HCT116 (cell line): ENCODE measurements around the gene LSM7. TPM values are rescaled to one million over a fixed set of nuclear protein-coding genes. Genes with fewer than 3 reads are reported as not detected.

Experiments used
- CEBPB ChIP-seq: IDR thresholded peaks from 2 replicates; pipeline ENCODE4 v1.6.1; 2012; ENCODE audit warnings: low read depth
- EGR1 ChIP-seq: IDR thresholded peaks from 2 replicates; pipeline ENCODE4 v1.6.1; 2012; ENCODE audit warnings: low read depth
- ELF1 ChIP-seq: IDR thresholded peaks from 2 replicates; pipeline ENCODE4 v1.6.1; 2012; ENCODE audit warnings: low read depth, borderline replicate concordance
- EZH2 ChIP-seq: fragments of 200-600 bp; sonication (generic); IDR thresholded peaks from 2 replicates; pipeline ENCODE4 v1.6.1; 2017; ENCODE audit warnings: antibody characterized with exemption, mixed run types
- EZH2phosphoT487 ChIP-seq: fragments of 200-600 bp; IDR thresholded peaks from 2 replicates; pipeline ENCODE4 v1.6.1; 2018; ENCODE audit warnings: antibody characterized with exemption, borderline replicate concordance
- MAX ChIP-seq: IDR thresholded peaks from 2 replicates; pipeline ENCODE4 v1.6.1; 2012
- POLR2AphosphoS5 ChIP-seq: IDR thresholded peaks from 2 replicates; pipeline ENCODE4 v1.6.1; 2011; ENCODE audit warnings: mild to moderate bottlenecking, low read depth, low read length, moderate library complexity
- REST ChIP-seq: IDR thresholded peaks from 2 replicates; pipeline ENCODE4 v1.6.1; 2012; ENCODE audit warnings: low read depth
- SRF ChIP-seq: IDR thresholded peaks from 2 replicates; pipeline ENCODE4 v1.6.1; 2012; ENCODE audit warnings: low read depth
- TCF7L2 ChIP-seq: IDR thresholded peaks from 2 replicates; pipeline ENCODE4 v1.7.0; 2011; ENCODE audit warnings: borderline replicate concordance, inconsistent platforms; ENCODE audit not compliant: insufficient read depth, insufficient read length; ENCODE audit errors: extremely low read depth
- ZFX ChIP-seq: fragments of 450-650 bp; IDR thresholded peaks from 2 replicates; pipeline ENCODE4 v1.6.1; 2017
- total RNA-seq: library from RNA; stranded (reverse); gene quantifications from one replicate; pipeline ENCODE4 v1.2.1, GENCODE V29; 2021; ENCODE audit not compliant: unreplicated experiment

Gene LSM7
- total RNA-seq, 1 experiment from 2014 or later, result 190 TPM

DNA sequence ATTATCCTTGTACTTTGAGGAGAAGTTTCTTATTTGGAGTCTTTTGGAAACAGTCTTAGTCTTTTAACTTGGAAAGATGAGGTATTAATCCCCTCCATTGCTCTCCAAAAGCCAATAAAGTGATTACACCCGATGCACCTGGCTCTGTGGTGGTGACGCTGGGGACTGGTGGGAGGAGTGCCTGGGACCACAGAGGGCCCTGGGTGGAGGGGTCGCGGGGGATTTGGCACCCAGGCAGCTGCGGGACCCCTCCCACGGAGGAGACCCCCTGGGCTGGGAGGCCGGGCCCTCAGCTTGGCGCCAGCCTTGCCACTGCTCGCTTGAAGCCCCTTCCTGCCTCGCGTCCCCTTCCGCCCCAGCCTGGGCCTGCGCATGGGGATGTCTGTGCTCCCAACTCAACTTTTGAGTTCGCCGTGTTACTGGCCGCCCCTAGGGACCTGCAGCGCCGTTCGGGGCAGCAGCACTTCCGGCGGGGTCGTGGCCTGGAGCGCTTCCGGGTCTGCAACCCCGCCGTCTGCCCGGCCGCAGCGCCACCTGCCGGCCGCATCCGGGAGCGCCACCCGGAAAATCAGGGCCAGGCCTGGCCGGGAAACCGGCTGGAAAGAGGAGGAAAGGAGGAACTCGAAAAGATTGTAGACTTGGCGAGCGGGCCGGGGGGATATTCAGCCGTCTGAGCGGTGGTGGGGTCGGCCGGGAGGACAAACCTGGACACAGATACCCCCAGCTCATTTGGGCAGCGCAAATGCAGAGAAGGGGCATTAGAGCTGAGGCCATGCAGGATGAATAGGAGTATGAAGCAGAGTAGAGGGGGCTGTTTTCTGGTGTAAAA, 54.8 kb downstream of the LSM7 start (continued):
- TF ChIP-seq ELF1 (no peak; the same call in 1 of the 2 replicates), POLR2AphosphoS5 (peak; percentile 73), TCF7L2 (no peak), EZH2phosphoT487 (no peak), ZFX (no peak), CEBPB (no peak), MAX (peak; percentile 66; the same call in 1 of the 2 replicates), EGR1 (peak; percentile 52), SRF (no peak), REST (no peak), EZH2 (no peak)
- TF ChIP-seq, all 23 proteins: peak for 8

Other genes with a start within 250 kb of the LSM7 start
- 32.1 TPM for gene MOB3A, start 232.3 kb downstream of the LSM7 start, total RNA-seq
- 6.1 TPM for gene IZUMO4, start 231.7 kb downstream of the LSM7 start, total RNA-seq
- gene AP3D1, start 177.0 kb downstream of the LSM7 start, total RNA-seq, result 137 TPM
- 48.9 TPM for gene DOT1L, start 164.7 kb downstream of the LSM7 start, total RNA-seq
- gene PLEKHJ1, start 92.3 kb downstream of the LSM7 start, total RNA-seq, result 88.2 TPM
- 166 TPM for gene SF3A2, start 91.8 kb downstream of the LSM7 start, total RNA-seq
- 42.8 TPM for gene AMH, start 79.3 kb downstream of the LSM7 start, total RNA-seq
- 0.30 TPM for gene JSRP1, start 72.2 kb downstream of the LSM7 start, total RNA-seq
- not detected for gene PEAK3, start 46.4 kb downstream of the LSM7 start, total RNA-seq
- not detected for gene LINGO3, start 20.4 kb downstream of the LSM7 start, total RNA-seq
- 83.1 TPM for gene SPPL2B, start 98 bp upstream of the LSM7 start, total RNA-seq
- gene TMPRSS9, start 31.7 kb upstream of the LSM7 start, total RNA-seq, result not detected
- gene TIMM13, start 99.0 kb upstream of the LSM7 start, total RNA-seq, result 151 TPM
- 228 TPM for gene LMNB2, start 128.4 kb upstream of the LSM7 start, total RNA-seq
- gene GADD45B, start 147.5 kb upstream of the LSM7 start, total RNA-seq, result 37.9 TPM